HEK293 (cell line): ENCODE measurements around the gene SNRNP40.

ENCODE experiments used
- ATF2 ChIP-seq: fragments of 450-650 bp; formaldehyde crosslinking; IDR thresholded peaks from 2 replicates; pipeline ENCODE4 v1.5.1; 2016; ENCODE audit warnings: missing biosample characterization, missing genetic modification characterization, low read depth
- BCL11A ChIP-seq: fragments of 450-650 bp; formaldehyde crosslinking; IDR thresholded peaks from 2 replicates; pipeline ENCODE4 v1.5.1; 2016; ENCODE audit warnings: low read depth, missing biosample characterization, missing genetic modification characterization
- BCL6B ChIP-seq: fragments of 450-650 bp; formaldehyde crosslinking; IDR thresholded peaks from 2 replicates; pipeline ENCODE4 v1.5.1; 2017; ENCODE audit warnings: missing biosample characterization, missing genetic modification characterization
- GLIS2 ChIP-seq: fragments of 450-650 bp; formaldehyde crosslinking; IDR thresholded peaks from 2 replicates; pipeline ENCODE4 v1.5.1; 2016; ENCODE audit warnings: missing biosample characterization, missing genetic modification characterization
- HOXA7 ChIP-seq: sonication (generic); formaldehyde crosslinking; IDR thresholded peaks from 2 replicates; pipeline ENCODE4 v1.8.1; 2022; ENCODE audit warnings: missing genetic modification reagents, borderline replicate concordance
- KLF1 ChIP-seq: fragments of 450-650 bp; formaldehyde crosslinking; IDR thresholded peaks from 2 replicates; pipeline ENCODE4 v1.5.1; 2016; ENCODE audit warnings: missing biosample characterization, missing genetic modification characterization
- KLF16 ChIP-seq: fragments of 450-650 bp; formaldehyde crosslinking; IDR thresholded peaks from 2 replicates; pipeline ENCODE4 v1.5.1; 2017; ENCODE audit warnings: missing biosample characterization, missing genetic modification characterization
- KLF9 ChIP-seq: fragments of 450-650 bp; formaldehyde crosslinking; IDR thresholded peaks from 2 replicates; pipeline ENCODE4 v1.5.1; 2016; ENCODE audit warnings: missing biosample characterization, missing genetic modification characterization, low read depth
- REPIN1 ChIP-seq: fragments of 450-650 bp; formaldehyde crosslinking; IDR thresholded peaks from 2 replicates; pipeline ENCODE4 v1.5.1; 2017; ENCODE audit warnings: missing biosample characterization, missing genetic modification characterization, low read depth
- SETDB1 ChIP-seq: IDR thresholded peaks from one replicate; pipeline ENCODE4 v1.6.1; 2017; ENCODE audit warnings: mild to moderate bottlenecking, low read length, moderate library complexity, mixed read lengths; ENCODE audit not compliant: insufficient read length
- TCF7L2 ChIP-seq: IDR thresholded peaks from 2 replicates; pipeline ENCODE4 v1.6.1; 2011; ENCODE audit warnings: low read depth, mild to moderate bottlenecking, inconsistent platforms, low read length, moderate library complexity, borderline replicate concordance
- WT1 ChIP-seq: fragments of 450-650 bp; formaldehyde crosslinking; IDR thresholded peaks from 2 replicates; pipeline ENCODE4 v1.5.1; 2016; ENCODE audit warnings: missing biosample characterization, missing genetic modification characterization
- ZBTB1 ChIP-seq: fragments of 450-650 bp; formaldehyde crosslinking; IDR thresholded peaks from 2 replicates; pipeline ENCODE4 v1.5.1; 2016; ENCODE audit warnings: missing biosample characterization, missing genetic modification characterization
- ZBTB26 ChIP-seq: fragments of 450-650 bp; formaldehyde crosslinking; optimal IDR thresholded peaks from 2 replicates; pipeline ENCODE3; 2016; ENCODE audit warnings: missing biosample characterization, mild to moderate bottlenecking, missing genetic modification characterization
- ZNF10 ChIP-seq: fragments of 450-650 bp; formaldehyde crosslinking; IDR thresholded peaks from 2 replicates; pipeline ENCODE4 v1.5.1; 2017; ENCODE audit warnings: missing biosample characterization, missing genetic modification characterization
- ZNF112 ChIP-seq: fragments of 450-650 bp; formaldehyde crosslinking; IDR thresholded peaks from 2 replicates; pipeline ENCODE4 v1.5.0; 2017; ENCODE audit warnings: missing biosample characterization, missing genetic modification characterization
- ZNF169 ChIP-seq: fragments of 450-650 bp; formaldehyde crosslinking; IDR thresholded peaks from 2 replicates; pipeline ENCODE4 v1.5.1; 2016; ENCODE audit warnings: missing biosample characterization, missing genetic modification characterization
- ZNF174 ChIP-seq: fragments of 450-650 bp; formaldehyde crosslinking; IDR thresholded peaks from 2 replicates; pipeline ENCODE4 v1.5.0; 2017; ENCODE audit warnings: missing biosample characterization, mild to moderate bottlenecking, missing genetic modification characterization
- ZNF184 ChIP-seq: fragments of 450-650 bp; IDR thresholded peaks from 2 replicates; pipeline ENCODE4 v1.5.1; 2018; ENCODE audit warnings: missing biosample characterization, mild to moderate bottlenecking, missing genetic modification characterization
- ZNF335 ChIP-seq: fragments of 450-650 bp; formaldehyde crosslinking; conservative IDR thresholded peaks from 2 replicates; pipeline ENCODE4 v1.5.1; 2016; ENCODE audit warnings: missing biosample characterization, missing genetic modification characterization
- ZNF398 ChIP-seq: fragments of 450-650 bp; formaldehyde crosslinking; IDR thresholded peaks from 2 replicates; pipeline ENCODE4 v1.5.1; 2017; ENCODE audit warnings: missing biosample characterization, missing genetic modification characterization
- ZNF416 ChIP-seq: fragments of 450-650 bp; formaldehyde crosslinking; IDR thresholded peaks from 2 replicates; pipeline ENCODE4 v1.5.1; 2016; ENCODE audit warnings: missing biosample characterization, missing genetic modification characterization
- ZNF530 ChIP-seq: fragments of 450-650 bp; formaldehyde crosslinking; IDR thresholded peaks from 2 replicates; pipeline ENCODE4 v1.5.1; 2016; ENCODE audit warnings: low read depth, missing biosample characterization, missing genetic modification characterization
- ZNF596 ChIP-seq: fragments of 450-650 bp; IDR thresholded peaks from 2 replicates; pipeline ENCODE4 v1.5.0; 2018; ENCODE audit warnings: missing biosample characterization, mild to moderate bottlenecking, missing genetic modification characterization, moderate library complexity
- ZNF707 ChIP-seq: fragments of 450-650 bp; formaldehyde crosslinking; IDR thresholded peaks from 2 replicates; pipeline ENCODE4 v1.5.1; 2016; ENCODE audit warnings: missing biosample characterization, missing genetic modification characterization
- ZNF76 ChIP-seq: fragments of 450-650 bp; formaldehyde crosslinking; IDR thresholded peaks from 2 replicates; pipeline ENCODE4; 2016; ENCODE audit warnings: low read depth, missing biosample characterization, missing genetic modification characterization, borderline replicate concordance
- ZNF791 ChIP-seq: fragments of 450-650 bp; formaldehyde crosslinking; IDR thresholded peaks from 2 replicates; pipeline ENCODE4 v1.5.1; 2016; ENCODE audit warnings: missing biosample characterization, missing genetic modification characterization
- ZSCAN16 ChIP-seq: fragments of 450-650 bp; formaldehyde crosslinking; IDR thresholded peaks from 2 replicates; pipeline ENCODE4 v1.5.1; 2016; ENCODE audit warnings: missing biosample characterization, missing genetic modification characterization
- ZSCAN23 ChIP-seq: fragments of 450-650 bp; formaldehyde crosslinking; IDR thresholded peaks from 2 replicates; pipeline ENCODE4 v1.5.1; 2016; ENCODE audit warnings: missing biosample characterization, missing genetic modification characterization
- TF ChIP-seq, protein P1 (sequence below): fragments of 450-650 bp; formaldehyde crosslinking; IDR thresholded peaks from 2 replicates; pipeline ENCODE4 v1.5.1; 2016; ENCODE audit warnings: missing biosample characterization, missing genetic modification characterization
- TF ChIP-seq, protein P2 (sequence below): fragments of 450-650 bp; formaldehyde crosslinking; IDR thresholded peaks from 2 replicates; pipeline ENCODE4 v1.5.1; 2017; ENCODE audit warnings: missing biosample characterization, missing genetic modification characterization

The SNRNP40 gene

DNA sequence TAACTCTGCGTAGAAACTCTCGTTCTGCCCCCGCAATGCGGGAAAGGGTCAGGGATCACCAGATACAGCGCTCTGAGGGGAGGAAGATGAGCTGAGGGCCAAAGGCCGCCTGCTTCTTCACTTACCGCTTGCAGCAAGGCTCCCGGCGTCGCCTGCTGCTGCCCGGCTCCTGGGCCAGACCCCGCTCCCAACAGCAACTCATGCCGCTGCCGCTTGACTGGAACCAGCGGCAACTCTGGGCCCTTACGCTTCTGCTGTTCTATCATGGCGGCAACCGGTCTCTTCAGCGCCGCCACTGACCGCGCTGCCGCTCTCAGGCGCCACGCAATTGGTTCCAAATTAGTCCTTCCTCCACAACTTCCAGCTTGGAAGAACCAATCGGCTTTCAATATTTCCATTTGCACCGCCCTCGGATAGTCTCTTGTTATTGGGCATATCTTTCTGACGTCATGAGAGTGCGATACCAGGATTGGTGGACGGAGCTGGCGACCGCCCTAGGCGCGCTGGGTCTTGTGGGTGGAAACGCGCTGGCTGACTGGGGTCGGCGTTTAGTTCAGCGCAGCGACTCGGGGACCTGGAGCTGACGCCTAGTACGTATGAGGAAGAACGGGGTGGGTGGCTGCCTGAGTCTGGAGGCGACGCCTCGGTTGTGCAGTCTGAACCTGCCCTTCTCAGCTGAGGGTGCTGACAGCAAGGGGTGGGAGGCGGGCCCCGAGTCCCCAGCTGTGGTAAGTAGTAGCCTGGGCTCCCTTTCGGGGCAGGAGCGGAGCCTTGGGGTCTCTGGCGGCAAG lies at the start of gene SNRNP40, which contains the start of gene ZCCHC17 (continued):
- TF ChIP-seq BCL6B (tag by site-specific recombination) (no peak), ZNF112 (tag by site-specific recombination) (no peak), ZNF707 (tag by site-specific recombination) (no peak), ZNF398 (tag by site-specific recombination) (no peak), KLF9 (0 out of 2 replicates have a peak, but pooled peaks have one; percentile 43), ZBTB1 (tag by site-specific recombination) (no peak), ZNF530 (no peak), GLIS2 (tag by site-specific recombination) (no peak; the same call in 1 of the 2 replicates), SETDB1 (no peak), BCL11A (tag by site-specific recombination) (no peak), ZNF174 (tag by site-specific recombination) (no peak), ZSCAN23 (tag by site-specific recombination) (no peak), ZBTB26 (tag by site-specific recombination) (peak; percentile 37), KLF1 (peak; percentile 32), TCF7L2 (no peak), WT1 (tag by site-specific recombination) (no peak), ZNF335 (tag by site-specific recombination) (peak; percentile 72; the same call in 1 of the 2 replicates), KLF16 (no peak; the same call in 1 of the 2 replicates), ZNF184 (no peak), REPIN1 (0 out of 2 replicates have a peak, but pooled peaks have one; percentile 68), HOXA7 (CRISPR knock-in tag) (no peak), ZNF416 (no peak), ZNF76 (tag by site-specific recombination) (peak; percentile 82), ZNF791 (no peak), ZNF169 (tag by site-specific recombination) (no peak), ATF2 (tag by site-specific recombination) (peak; percentile 98), ZNF10 (tag by site-specific recombination) (no peak), ZNF596 (tag by site-specific recombination) (no peak), ZSCAN16 (no peak)
- TF ChIP-seq, protein P1, sequence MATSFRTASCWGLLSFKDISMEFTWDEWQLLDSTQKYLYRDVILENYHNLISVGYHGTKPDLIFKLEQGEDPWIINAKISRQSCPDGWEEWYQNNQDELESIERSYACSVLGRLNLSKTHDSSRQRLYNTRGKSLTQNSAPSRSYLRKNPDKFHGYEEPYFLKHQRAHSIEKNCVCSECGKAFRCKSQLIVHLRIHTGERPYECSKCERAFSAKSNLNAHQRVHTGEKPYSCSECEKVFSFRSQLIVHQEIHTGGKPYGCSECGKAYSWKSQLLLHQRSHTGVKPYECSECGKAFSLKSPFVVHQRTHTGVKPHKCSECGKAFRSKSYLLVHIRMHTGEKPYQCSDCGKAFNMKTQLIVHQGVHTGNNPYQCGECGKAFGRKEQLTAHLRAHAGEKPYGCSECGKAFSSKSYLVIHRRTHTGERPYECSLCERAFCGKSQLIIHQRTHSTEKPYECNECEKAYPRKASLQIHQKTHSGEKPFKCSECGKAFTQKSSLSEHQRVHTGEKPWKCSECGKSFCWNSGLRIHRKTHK (tag by site-specific recombination) = no peak
- TF ChIP-seq, protein P2, sequence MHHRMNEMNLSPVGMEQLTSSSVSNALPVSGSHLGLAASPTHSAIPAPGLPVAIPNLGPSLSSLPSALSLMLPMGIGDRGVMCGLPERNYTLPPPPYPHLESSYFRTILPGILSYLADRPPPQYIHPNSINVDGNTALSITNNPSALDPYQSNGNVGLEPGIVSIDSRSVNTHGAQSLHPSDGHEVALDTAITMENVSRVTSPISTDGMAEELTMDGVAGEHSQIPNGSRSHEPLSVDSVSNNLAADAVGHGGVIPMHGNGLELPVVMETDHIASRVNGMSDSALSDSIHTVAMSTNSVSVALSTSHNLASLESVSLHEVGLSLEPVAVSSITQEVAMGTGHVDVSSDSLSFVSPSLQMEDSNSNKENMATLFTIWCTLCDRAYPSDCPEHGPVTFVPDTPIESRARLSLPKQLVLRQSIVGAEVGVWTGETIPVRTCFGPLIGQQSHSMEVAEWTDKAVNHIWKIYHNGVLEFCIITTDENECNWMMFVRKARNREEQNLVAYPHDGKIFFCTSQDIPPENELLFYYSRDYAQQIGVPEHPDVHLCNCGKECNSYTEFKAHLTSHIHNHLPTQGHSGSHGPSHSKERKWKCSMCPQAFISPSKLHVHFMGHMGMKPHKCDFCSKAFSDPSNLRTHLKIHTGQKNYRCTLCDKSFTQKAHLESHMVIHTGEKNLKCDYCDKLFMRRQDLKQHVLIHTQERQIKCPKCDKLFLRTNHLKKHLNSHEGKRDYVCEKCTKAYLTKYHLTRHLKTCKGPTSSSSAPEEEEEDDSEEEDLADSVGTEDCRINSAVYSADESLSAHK (tag by site-specific recombination) = no peak
